Skin epidermis (tissue), 12 donors: ENCODE measurements around the gene FOXO1.

ENCODE experiments used
- H3K27ac ChIP-seq, 21 experiments: fragments of 200-600 bp; sonication (generic) in 11 of 21; one replicate each; pipeline ENCODE4 v1.5.0; 2020; ENCODE audit warnings: mild to moderate bottlenecking in 3 of 21, inconsistent platforms in 2 of 21, moderate library complexity in 2 of 21
- H3K4me3 ChIP-seq, 7 experiments: fragments of 200-600 bp; sonication (generic) in 2 of 7; one replicate each; pipeline ENCODE4 v1.5.0; 2020; ENCODE audit warnings: inconsistent platforms in 2 of 7, mild to moderate bottlenecking in 2 of 7, moderate library complexity in 1 of 7

FOXO1 gene

DNA sequence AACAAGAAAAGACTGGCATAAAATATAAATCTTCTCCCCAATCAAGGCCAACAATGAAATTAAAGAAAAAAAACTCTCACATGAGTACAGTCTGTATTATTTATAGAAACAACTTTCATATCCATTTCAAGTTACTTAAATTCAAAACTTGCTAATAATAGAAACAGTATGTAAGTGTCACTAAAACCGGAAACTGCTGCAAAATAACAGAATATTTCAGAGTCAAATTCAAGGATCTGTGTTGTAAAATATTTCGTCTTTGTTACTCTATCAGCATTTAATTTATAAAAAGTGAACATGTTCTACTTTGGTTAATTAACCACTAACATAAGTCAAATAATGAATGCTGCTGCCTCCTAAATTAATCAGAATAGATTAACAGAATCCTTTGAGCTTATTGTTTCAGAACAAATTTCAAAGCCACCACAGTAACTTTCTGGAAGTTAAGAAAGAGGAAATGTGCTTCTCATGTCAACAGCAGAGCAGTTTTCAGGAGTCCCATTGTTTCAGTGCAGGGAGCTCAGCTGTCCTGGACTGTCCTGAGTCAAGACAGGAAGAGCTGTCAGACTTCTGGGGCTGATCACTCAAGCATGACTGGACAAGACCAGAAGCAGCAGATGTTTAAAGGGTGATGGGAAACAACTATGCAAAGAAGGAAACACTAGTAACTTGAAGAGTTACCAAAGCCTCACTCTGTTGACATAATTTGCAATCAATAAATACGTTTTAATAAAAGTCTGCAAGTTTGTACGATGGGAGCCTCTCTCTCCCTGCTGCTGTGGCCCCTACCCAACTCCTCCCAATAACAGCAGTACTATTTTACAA is 76.9 kb downstream of the FOXO1 start:
- peak overlapping the region in 17 of 21 experiments; percentile 0 to 73 (median 40) for H3K27ac ChIP-seq
- H3K4me3 ChIP-seq: no peak overlapping the region

GRCh38 chr13:40588101-40588500 is 78.3 kb downstream of the FOXO1 start:
- H3K27ac ChIP-seq: peak overlapping the region in 4 of 21 experiments; percentile 38 to 73 (median 63)
- H3K4me3 ChIP-seq: no peak overlapping the region

DNA sequence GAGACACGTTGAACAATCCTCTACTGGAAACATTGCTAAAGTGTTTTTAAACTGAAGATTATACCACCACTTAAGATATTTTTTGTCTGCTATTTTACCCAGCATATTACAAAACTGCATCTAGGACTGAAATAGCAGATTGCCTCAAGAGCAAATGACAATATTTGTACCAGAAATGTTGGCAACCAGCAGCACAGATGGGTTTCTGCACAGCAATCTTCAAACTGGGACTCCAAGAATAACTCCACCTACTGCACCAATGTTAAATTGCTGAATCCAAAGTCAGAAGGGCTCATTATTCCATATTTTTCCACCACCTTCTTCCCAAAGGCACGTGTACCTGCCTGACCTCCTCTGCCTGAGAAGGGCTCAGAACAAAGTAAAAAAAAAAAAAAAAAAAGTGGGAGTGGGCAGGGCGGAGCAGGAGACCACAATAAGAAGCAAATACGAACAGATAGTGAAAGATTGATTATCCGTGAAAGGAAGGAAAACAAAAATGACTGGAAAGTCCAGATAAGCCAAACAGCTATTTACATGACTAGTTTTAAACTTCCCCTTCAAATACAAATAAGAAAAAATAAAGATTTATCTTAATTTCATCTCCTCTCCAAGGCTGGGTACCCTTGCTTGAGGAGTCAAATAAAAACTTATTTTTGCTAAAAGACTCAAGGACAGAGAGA is 79.4 kb downstream of the FOXO1 start:
- H3K27ac ChIP-seq: peak overlapping the region in 4 of 21 experiments; percentile 8 to 25 (median 12)
- H3K4me3 ChIP-seq: no peak overlapping the region

- Histone ChIP-seq H3K27ac (peak overlapping the region in 3 of 21 experiments; percentile 3 to 35 (median 10)), H3K4me3 (no peak overlapping the region)
Measured at GRCh38 chr13:40585911-40586471, 80.5 kb downstream of the FOXO1 start.

GRCh38 chr13:40583738-40584137 is 82.7 kb downstream of the FOXO1 start:
- Histone ChIP-seq H3K27ac (peak overlapping the region in 1 of 21 experiments; percentile 36), H3K4me3 (no peak overlapping the region)

GRCh38 chr13:40582531-40582930 is 83.9 kb downstream of the FOXO1 start:
- Histone ChIP-seq H3K27ac (no peak overlapping the region), H3K4me3 (no peak overlapping the region)

DNA sequence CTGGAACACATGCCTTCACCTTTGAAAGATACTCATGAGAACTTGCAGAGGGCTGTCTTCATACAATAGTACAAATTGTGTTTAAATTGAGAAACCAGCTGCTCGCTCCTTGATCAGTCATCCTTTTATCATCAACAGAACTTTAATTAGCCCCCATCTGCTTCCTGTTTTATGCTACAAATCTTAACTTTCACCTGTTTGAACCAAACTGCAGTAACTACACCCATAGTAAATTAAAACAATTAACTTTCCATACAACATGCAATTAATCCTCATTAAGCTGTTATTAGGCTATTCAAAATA is 85.2 kb downstream of the FOXO1 start:
- Histone ChIP-seq H3K4me3 (no peak overlapping the region), H3K27ac (no peak overlapping the region)

GRCh38 chr13:40580566-40581276 is 85.7 kb downstream of the FOXO1 start:
- no peak overlapping the region for H3K4me3 ChIP-seq
- peak overlapping the region in 1 of 21 experiments; percentile 13 for H3K27ac ChIP-seq

GRCh38 chr13:40579535-40579934 is 86.9 kb downstream of the FOXO1 start:
- Histone ChIP-seq H3K27ac (no peak overlapping the region), H3K4me3 (no peak overlapping the region)

DNA sequence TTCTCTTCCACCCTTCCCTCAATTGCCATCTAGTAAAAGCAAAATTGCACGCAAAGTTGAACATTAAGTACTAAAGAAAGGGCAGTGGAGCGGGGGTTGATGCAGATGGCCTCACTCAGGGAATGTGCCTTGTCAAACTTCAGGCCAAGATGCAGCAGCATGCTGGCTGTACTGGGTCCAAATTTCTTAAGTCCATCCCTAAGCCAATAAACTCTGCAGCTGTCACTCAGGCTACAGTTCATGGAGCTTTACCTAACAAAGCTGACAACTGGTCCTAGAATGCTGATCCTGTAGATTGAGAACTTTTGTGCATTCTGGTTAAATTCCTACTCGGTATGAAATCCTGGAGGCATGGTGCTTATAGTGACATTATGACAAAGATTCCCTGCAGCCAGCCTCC is 88.4 kb downstream of the FOXO1 start:
- no peak overlapping the region for H3K27ac ChIP-seq

GRCh38 chr13:40576369-40576768 is 90.1 kb downstream of the FOXO1 start:
- Histone ChIP-seq H3K27ac (no peak overlapping the region), H3K4me3 (no peak overlapping the region)

More for the DNA sequence above, 88.4 kb downstream of the FOXO1 start:
- no peak overlapping the region for H3K4me3 ChIP-seq

- H3K27ac ChIP-seq: no peak overlapping the region
- H3K4me3 ChIP-seq: no peak overlapping the region
Measured at GRCh38 chr13:40572961-40573360, 93.5 kb downstream of the FOXO1 start.

GRCh38 chr13:40571338-40571963 is 95.0 kb downstream of the FOXO1 start:
- H3K4me3 ChIP-seq: no peak overlapping the region
- no peak overlapping the region for H3K27ac ChIP-seq

DNA sequence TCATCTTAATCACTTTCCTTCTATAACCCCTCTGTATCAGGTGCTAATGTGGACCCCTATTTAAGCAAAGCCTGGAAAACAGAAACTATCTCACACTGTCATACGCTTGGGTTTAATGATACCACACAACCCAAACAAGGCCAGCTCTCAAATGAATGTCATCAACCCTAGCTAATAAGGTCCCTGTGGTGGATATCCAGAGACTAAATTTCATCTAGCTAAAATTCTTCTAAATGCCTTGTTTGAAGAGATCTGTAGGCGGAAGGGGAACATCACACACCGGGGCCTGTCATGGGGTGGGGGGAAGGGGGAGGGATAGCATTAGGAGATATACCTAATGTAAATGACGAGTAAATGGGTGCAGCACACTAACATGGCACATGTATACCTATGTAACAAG is 95.5 kb downstream of the FOXO1 start:
- H3K27ac ChIP-seq: no peak overlapping the region

GRCh38 chr13:40569024-40569350 is 97.5 kb downstream of the FOXO1 start:
- H3K27ac ChIP-seq: peak overlapping the region in 5 of 21 experiments; percentile 10 to 59 (median 39)
- H3K4me3 ChIP-seq: no peak overlapping the region

More for the DNA sequence above, 95.5 kb downstream of the FOXO1 start:
- H3K4me3 ChIP-seq: no peak overlapping the region

GRCh38 chr13:40568246-40569023 is 98.0 kb downstream of the FOXO1 start:
- H3K4me3 ChIP-seq: no peak overlapping the region

GRCh38 chr13:40566811-40567210 is 99.6 kb downstream of the FOXO1 start:
- Histone ChIP-seq H3K27ac (no peak overlapping the region), H3K4me3 (no peak overlapping the region)

More at GRCh38 chr13:40568246-40569023, 98.0 kb downstream of the FOXO1 start:
- peak overlapping the region in 5 of 21 experiments; percentile 10 to 59 (median 39) for H3K27ac ChIP-seq

DNA sequence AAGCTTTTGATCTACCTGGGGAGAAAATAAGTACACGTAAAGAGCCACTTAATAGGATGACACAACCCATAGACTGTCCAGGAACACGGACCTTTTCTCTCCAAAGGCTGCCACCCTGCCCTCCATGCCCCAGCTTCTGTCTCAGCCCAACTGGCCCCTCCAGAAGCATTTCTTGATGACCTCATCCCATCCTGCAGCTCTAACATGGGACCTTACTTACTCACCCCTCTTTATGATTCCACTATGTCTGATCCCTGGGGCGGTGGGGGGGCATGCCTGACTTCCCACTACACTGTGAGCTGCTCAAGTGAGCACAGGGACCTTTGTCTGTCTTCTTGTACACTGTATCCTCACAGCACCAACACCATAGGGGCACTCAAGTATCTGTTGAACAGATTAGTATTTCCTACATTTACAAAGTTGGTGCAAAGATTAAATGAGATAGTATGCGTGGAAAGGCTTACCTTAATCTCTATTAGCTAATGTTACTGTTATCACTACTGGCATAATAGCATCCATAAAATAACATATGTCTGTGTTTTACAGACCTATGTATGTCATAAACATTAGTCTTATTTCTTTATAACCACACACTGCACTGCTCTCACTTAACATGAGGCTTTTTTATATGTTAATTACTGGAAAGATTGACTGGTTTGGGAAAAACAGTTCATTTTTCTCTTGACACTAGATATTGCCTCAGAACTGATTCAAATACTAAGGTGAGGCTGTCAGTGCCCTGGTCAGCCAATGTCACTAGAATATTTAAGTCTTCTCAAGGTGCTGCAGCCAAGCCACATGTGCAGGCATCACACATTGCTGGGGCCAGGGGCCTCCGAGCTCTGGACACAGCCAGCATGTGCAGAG is 100.9 kb downstream of the FOXO1 start:
- H3K27ac ChIP-seq: no peak overlapping the region
- no peak overlapping the region for H3K4me3 ChIP-seq
